SK-N-SH treated with all-trans-retinoic acid at 6 μM for 48 hours (cell line): ENCODE results near the gene C22orf39.

Experiments used
- ARNTL ChIP-seq: fragments of 450-650 bp; formaldehyde crosslinking; IDR thresholded peaks from 2 replicates; pipeline ENCODE4 v1.5.0; 2020; ENCODE audit warnings: low read depth, mild to moderate bottlenecking, moderate library complexity, borderline replicate concordance
- CREB5 ChIP-seq: fragments of 250-450 bp; sonication (Bioruptor Pico); IDR thresholded peaks from 2 replicates; pipeline ENCODE4 v1.5.1; 2020; ENCODE audit warnings: low read depth, mild to moderate bottlenecking, moderate library complexity
- PPARA ChIP-seq: fragments of 250-450 bp; sonication (Bioruptor Pico); IDR thresholded peaks from 2 replicates; pipeline ENCODE4 v1.5.0; 2020; ENCODE audit warnings: mild to moderate bottlenecking, borderline replicate concordance
- RARB ChIP-seq: fragments of 250-450 bp; sonication (Bioruptor Pico); IDR thresholded peaks from 2 replicates; pipeline ENCODE4 v1.8.0; 2021; ENCODE audit warnings: mild to moderate bottlenecking, moderate library complexity
- SNAI2 ChIP-seq: fragments of 250-450 bp; sonication (Bioruptor Pico); IDR thresholded peaks from 2 replicates; pipeline ENCODE4 v1.5.0; 2020; ENCODE audit warnings: mild to moderate bottlenecking, moderate library complexity
- TOX ChIP-seq: fragments of 250-450 bp; sonication (Bioruptor Pico); IDR thresholded peaks from 2 replicates; pipeline ENCODE4 v1.8.0; 2021; ENCODE audit warnings: mild to moderate bottlenecking, moderate library complexity, borderline replicate concordance
- ZC3H10 ChIP-seq: fragments of 250-450 bp; sonication (Bioruptor Pico); IDR thresholded peaks from 2 replicates; pipeline ENCODE4 v1.5.1; 2021; ENCODE audit warnings: mild to moderate bottlenecking, moderate library complexity
- ZFP30 ChIP-seq: fragments of 450-650 bp; formaldehyde crosslinking; IDR thresholded peaks from 2 replicates; pipeline ENCODE4 v1.5.0; 2022; ENCODE audit warnings: mild to moderate bottlenecking, moderate library complexity

- no peak for TF ChIP-seq ZFP30 (CRISPR knock-in tag)
- no peak for TF ChIP-seq ARNTL (CRISPR knock-in tag)
- no peak for TF ChIP-seq CREB5 (CRISPR knock-in tag)
- no peak for TF ChIP-seq PPARA (CRISPR knock-in tag)
- no peak for TF ChIP-seq TOX
- no peak for TF ChIP-seq SNAI2 (CRISPR knock-in tag)
- TF ChIP-seq ZC3H10 (CRISPR knock-in tag): no peak
- TF ChIP-seq RARB (CRISPR knock-in tag): no peak
Observed at GRCh38 chr22:19478901-19479354, 31.4 kb upstream of the C22orf39 start, which contains the start of gene UFD1.
